HCT116 (cell line): ENCODE results near the gene ZNF516. TPM values are rescaled to one million over a fixed set of nuclear protein-coding genes. Genes with fewer than 3 reads are reported as not detected.

Experiments
- ATAC-seq: fragments of 200-7000 bp; cut with Tn5 transposase; 2 replicates; pipeline ENCODE4 v1.9.1; 2020; ENCODE audit warnings: mild to moderate bottlenecking, moderate library complexity
- BruUV-seq: library from RNA; stranded (reverse); fragments of 400-500 nt; replicated peaks from 2 replicates; lab custom pipeline; 2021; lab: Mats Ljungman, UMichigan
- CTCF ChIA-PET: fragments of 300-600 bp; sonication (Branson Sonifier 250); formaldehyde crosslinking; loops from one replicate; lab custom pipeline; 2021; ENCODE audit warnings: antibody characterized with exemption; lab: Charles Lee
- POLR2A ChIA-PET: fragments of 300-600, 350-600 bp; sonication (Branson Sonifier 250); formaldehyde crosslinking; loops from one replicate; lab custom pipeline; 2021; ENCODE audit warnings: antibody characterized with exemption; lab: Charles Lee
- RAD21 ChIA-PET, 2 experiments: fragments of 300-600 bp; sonication (Branson Sonifier 250); formaldehyde crosslinking; loops; one replicate each; lab custom pipeline; 2023; ENCODE audit warnings: low total read pairs in 2 of 2; ENCODE audit not compliant: uncharacterized antibody in 2 of 2, unreplicated experiment in 2 of 2, low non-redundant PET in 1 of 2; lab: Charles Lee
- DNase-seq: peaks from one replicate; pipeline ENCODE4 v3.0.0-alpha.2; 2010; ENCODE audit warnings: low read depth, low spot score
- H2AFZ ChIP-seq: fragments of 200-600 bp; shearing (Covaris generic), sonication (generic); 2 replicates; pipeline ENCODE4 v1.6.1; 2017; ENCODE audit warnings: low read depth, mixed run types, mixed read lengths, antibody characterized with exemption, low read length; ENCODE audit not compliant: poor library complexity, severe bottlenecking
- H3K27ac ChIP-seq: 2 replicates; pipeline ENCODE4 v1.5.1; 2012; ENCODE audit warnings: low read depth, low read length
- H3K27me3 ChIP-seq: fragments of 200-600 bp; sonication (generic); 2 replicates; pipeline ENCODE4 v1.6.1; 2016; ENCODE audit warnings: mixed run types, low read length, mixed read lengths; ENCODE audit not compliant: insufficient read depth
- H3K36me3 ChIP-seq, 2 experiments: fragments of 200-500 bp in 1 of 2; fragments of 200-600 bp in 1 of 2; sonication (Bioruptor generic) in 1 of 2; sonication (generic) in 1 of 2; 2 replicates each; pipeline versions ENCODE4 v1.5.1 to v1.6.1; 2014 to 2016; ENCODE audit warnings: low read length in 2 of 2, inconsistent platforms in 1 of 2, mixed read lengths in 1 of 2, mixed run types in 1 of 2; ENCODE audit not compliant: insufficient read depth in 2 of 2, control insufficient read depth in 1 of 2
- H3K4me1 ChIP-seq, 2 experiments: fragments of 200-600 bp in 1 of 2; sonication (generic) in 1 of 2; 2 replicates each; pipeline versions ENCODE4 v1.5.1 to v1.6.1; 2012 to 2017; ENCODE audit warnings: low read length in 2 of 2, inconsistent platforms in 1 of 2, mild to moderate bottlenecking in 1 of 2, mixed read lengths in 1 of 2, mixed run types in 1 of 2, moderate library complexity in 1 of 2; ENCODE audit not compliant: insufficient read depth in 2 of 2, control insufficient read depth in 1 of 2
- H3K4me2 ChIP-seq: fragments of 200-600 bp; sonication (generic); 2 replicates; pipeline ENCODE4 v1.6.1; 2017; ENCODE audit warnings: mixed run types, low read length, mixed read lengths
- H3K4me3 ChIP-seq, 2 experiments: fragments of 200-600 bp in 1 of 2; sonication (generic) in 1 of 2; replicated peaks in 1 of 2; 2 replicates each; pipeline ENCODE4 v1.5.1; 2011 to 2016; ENCODE audit warnings: low read length in 2 of 2, control low read depth in 1 of 2, low read depth in 1 of 2, mild to moderate bottlenecking in 1 of 2, mixed read lengths in 1 of 2, mixed run types in 1 of 2
- H3K79me2 ChIP-seq: fragments of 200-600 bp; sonication (generic); 2 replicates; pipeline ENCODE4 v1.6.1; 2017; ENCODE audit warnings: mild to moderate bottlenecking, mixed run types, low read length, moderate library complexity, mixed read lengths; ENCODE audit not compliant: insufficient read depth
- H3K9ac ChIP-seq: fragments of 200-600 bp; sonication (generic); 2 replicates; pipeline ENCODE4 v1.6.1; 2016; ENCODE audit warnings: low read length, mixed read lengths
- H3K9me2 ChIP-seq: fragments of 200-600 bp; sonication (generic), shearing (Covaris generic); 2 replicates; pipeline ENCODE4 v1.6.1; 2017; ENCODE audit warnings: mixed run types, mild to moderate bottlenecking, moderate library complexity; ENCODE audit not compliant: insufficient read depth
- H3K9me3 ChIP-seq, 2 experiments: fragments of 200-500 bp in 1 of 2; fragments of 200-600 bp in 1 of 2; sonication (Bioruptor generic) in 1 of 2; sonication (generic) in 1 of 2; 2 replicates each; pipeline ENCODE4 v1.6.1; 2014 to 2017; ENCODE audit warnings: low read length in 2 of 2, mixed read lengths in 2 of 2, inconsistent platforms in 1 of 2, low read depth in 1 of 2, mild to moderate bottlenecking in 1 of 2, mixed run types in 1 of 2, moderate library complexity in 1 of 2; ENCODE audit not compliant: control insufficient read depth in 1 of 2, insufficient read depth in 1 of 2
- H4K20me1 ChIP-seq: fragments of 200-600 bp; sonication (generic), shearing (Covaris generic); 2 replicates; pipeline ENCODE4 v1.6.1; 2017; ENCODE audit warnings: mixed run types, mild to moderate bottlenecking, moderate library complexity; ENCODE audit not compliant: insufficient read depth
- CTCF ChIP-seq, 3 experiments: fragments of 200-600 bp in 1 of 3; sonication (generic) in 1 of 3; IDR thresholded peaks in 2 of 3; conservative IDR thresholded peaks in 1 of 3; 2 replicates each; pipeline ENCODE4 v1.5.1; 2012 to 2017; ENCODE audit warnings: low read depth in 2 of 3, low read length in 2 of 3, antibody characterized with exemption in 1 of 3, borderline replicate concordance in 1 of 3, control low read depth in 1 of 3, mild to moderate bottlenecking in 1 of 3, mixed read lengths in 1 of 3, mixed run types in 1 of 3, moderate library complexity in 1 of 3; ENCODE audit not compliant: insufficient read depth in 1 of 3
- EZH2 ChIP-seq: fragments of 200-600 bp; sonication (generic); IDR thresholded peaks from 2 replicates; pipeline ENCODE4 v1.6.1; 2017; ENCODE audit warnings: antibody characterized with exemption, mixed run types
- POLR2A ChIP-seq: IDR thresholded peaks from 2 replicates; pipeline ENCODE4 v1.7.0; 2011; ENCODE audit warnings: borderline replicate concordance; ENCODE audit not compliant: insufficient read depth, insufficient read length; ENCODE audit errors: extremely low read depth
- POLR2AphosphoS5 ChIP-seq: IDR thresholded peaks from 2 replicates; pipeline ENCODE4 v1.6.1; 2011; ENCODE audit warnings: mild to moderate bottlenecking, low read depth, low read length, moderate library complexity
- RAD21 ChIP-seq: IDR thresholded peaks from 2 replicates; pipeline ENCODE4 v1.6.1; 2012; ENCODE audit warnings: low read depth, mild to moderate bottlenecking
- SP1 ChIP-seq: IDR thresholded peaks from 2 replicates; pipeline ENCODE4 v1.6.1; 2012; ENCODE audit warnings: low read depth
- intact Hi-C: fragments of 100-400 bp; cut with micrococcal nuclease; formaldehyde crosslinking; loops from 2 replicates; pipeline ENCODE4 v1.10.0; 2022
- total RNA-seq: library from RNA; stranded (reverse); gene quantifications from one replicate; pipeline ENCODE4 v1.2.1, GENCODE V29; 2021; ENCODE audit not compliant: unreplicated experiment

ZNF516 gene
- total RNA-seq, 1 experiment from 2014 or later, result 32.0 TPM

- H3K27ac ChIP-seq, result no peak overlapping the region
- no peak overlapping the region for H3K4me3 ChIP-seq
- no peak overlapping the region for H3K9ac ChIP-seq
- no peak overlapping the region for H2AFZ ChIP-seq
- RAD21 ChIA-PET, result no interaction called here
- no TSS peak for BruUV-seq
- no peaks in the 10 kb centered on the region; the same call in 1 of the 2 replicates for H3K79me2 ChIP-seq
- H3K4me1 ChIP-seq, result peaks cover 0 to 3% of the 10 kb centered on the region in 2 experiments; a peak in 1 of 4 replicates
- no peaks in the 10 kb centered on the region for H3K27me3 ChIP-seq
- intact Hi-C loops, result no loop called here
- H4K20me1 ChIP-seq, result no peaks in the 10 kb centered on the region
- CTCF ChIA-PET, result no interaction called here
- POLR2A ChIA-PET, result no interaction called here
- H3K9me3 ChIP-seq, result no peaks in the 10 kb centered on the region
- ATAC-seq (no peak), DNase-seq (no peak)
- TF ChIP-seq CTCF (IDR thresholded peaks at IDR 0.05 in 2 of 3, conservative IDR thresholded peaks at IDR 0.05 in 1 of 3; ENCODE audit: borderline replicate concordance in 1 of 3, insufficient read depth in 1 of 3, low read depth in 2 of 3, low read length in 2 of 3), result no peak
- TF ChIP-seq RAD21, result no peak
- no peak for TF ChIP-seq POLR2A
- TF ChIP-seq EZH2, result no peak
- TF ChIP-seq POLR2AphosphoS5, result no peak
- TF ChIP-seq SP1, result no peak
- no peaks in the 10 kb centered on the region for H3K9me2 ChIP-seq
- H3K36me3 ChIP-seq, result no peaks in the 10 kb centered on the region
- no peak overlapping the region for H3K4me2 ChIP-seq
These were observed 62.7 kb downstream of the ZNF516 start for GRCh38 chr18:76432274-76432755.
